ENCODE data around the gene LRRC4C. TPM values are rescaled to one million over a fixed set of nuclear protein-coding genes. Genes with fewer than 3 reads are reported as not detected.

LRRC4C gene
- total RNA-seq, 1 experiment from 2014 or later = 0.06 TPM

- Histone ChIP-seq H3K4me3 (no peak overlapping the region), H3K9me3 (replicated peaks) (no peaks in the 10 kb centered on the region), H3K27ac (no peak overlapping the region), H3K4me1 (no peaks in the 10 kb centered on the region), H3K27me3 (no peaks in the 10 kb centered on the region), H3K36me3 (no peaks in the 10 kb centered on the region)
- DNase-seq = no peak
Measured at GRCh38 chr11:41323446-41323845, 136.0 kb downstream of the LRRC4C start.

GRCh38 chr11:41320653-41321052 lies 138.8 kb downstream of the LRRC4C start:
- Histone ChIP-seq H3K27me3 (no peaks in the 10 kb centered on the region), H3K4me3 (no peak overlapping the region), H3K27ac (no peak overlapping the region), H3K36me3 (no peaks in the 10 kb centered on the region), H3K4me1 (no peaks in the 10 kb centered on the region), H3K9me3 (replicated peaks) (no peaks in the 10 kb centered on the region)
- DNase-seq = no peak

- DNase-seq = no peak
- H3K27ac ChIP-seq = no peak overlapping the region
- no peaks in the 10 kb centered on the region for H3K27me3 ChIP-seq
- H3K4me1 ChIP-seq = no peaks in the 10 kb centered on the region
- no peak overlapping the region for H3K4me3 ChIP-seq
- H3K36me3 ChIP-seq = no peaks in the 10 kb centered on the region
- H3K9me3 ChIP-seq (replicated peaks) = no peaks in the 10 kb centered on the region
Measured at GRCh38 chr11:41320238-41320637, 139.2 kb downstream of the LRRC4C start.

GRCh38 chr11:41319434-41319833 lies 140.0 kb downstream of the LRRC4C start:
- H3K27me3 ChIP-seq = no peaks in the 10 kb centered on the region

GRCh38 chr11:41316751-41317150 lies 142.7 kb downstream of the LRRC4C start:
- Histone ChIP-seq H3K27ac (no peak overlapping the region), H3K27me3 (no peaks in the 10 kb centered on the region), H3K4me1 (no peaks in the 10 kb centered on the region), H3K36me3 (no peaks in the 10 kb centered on the region), H3K9me3 (replicated peaks) (no peaks in the 10 kb centered on the region), H3K4me3 (no peak overlapping the region)
- DNase-seq = no peak

More at GRCh38 chr11:41319434-41319833, 140.0 kb downstream of the LRRC4C start:
- H3K27ac ChIP-seq = no peak overlapping the region
- H3K4me3 ChIP-seq = no peak overlapping the region
- no peak for DNase-seq
- H3K4me1 ChIP-seq = no peaks in the 10 kb centered on the region
- H3K36me3 ChIP-seq = no peaks in the 10 kb centered on the region
- H3K9me3 ChIP-seq (replicated peaks) = no peaks in the 10 kb centered on the region

- H3K4me3 ChIP-seq = no peak overlapping the region
- no peaks in the 10 kb centered on the region for H3K27me3 ChIP-seq
- H3K9me3 ChIP-seq (replicated peaks) = no peaks in the 10 kb centered on the region
- no peak for DNase-seq
- H3K36me3 ChIP-seq = no peaks in the 10 kb centered on the region
- no peak overlapping the region for H3K27ac ChIP-seq
- no peaks in the 10 kb centered on the region for H3K4me1 ChIP-seq
Measured at GRCh38 chr11:41313226-41313625, 146.2 kb downstream of the LRRC4C start.

GRCh38 chr11:41309716-41310115 lies 149.7 kb downstream of the LRRC4C start:
- no peaks in the 10 kb centered on the region for H3K9me3 ChIP-seq (replicated peaks)
- no peaks in the 10 kb centered on the region for H3K36me3 ChIP-seq
- no peaks in the 10 kb centered on the region for H3K4me1 ChIP-seq
- no peaks in the 10 kb centered on the region for H3K27me3 ChIP-seq
- peak in 1 of 2 experiments; percentile 4 for DNase-seq
- no peak overlapping the region for H3K4me3 ChIP-seq
- H3K27ac ChIP-seq = no peak overlapping the region

GRCh38 chr11:41309111-41309522 lies 150.3 kb downstream of the LRRC4C start:
- Histone ChIP-seq H3K36me3 (no peaks in the 10 kb centered on the region), H3K27me3 (no peaks in the 10 kb centered on the region), H3K4me1 (no peaks in the 10 kb centered on the region), H3K27ac (no peak overlapping the region), H3K9me3 (replicated peaks) (no peaks in the 10 kb centered on the region), H3K4me3 (no peak overlapping the region)
- no peak for DNase-seq

GRCh38 chr11:41308286-41308685 lies 151.2 kb downstream of the LRRC4C start:
- Histone ChIP-seq H3K9me3 (replicated peaks) (no peaks in the 10 kb centered on the region), H3K27me3 (no peaks in the 10 kb centered on the region), H3K4me3 (no peak overlapping the region), H3K36me3 (no peaks in the 10 kb centered on the region), H3K4me1 (no peaks in the 10 kb centered on the region), H3K27ac (no peak overlapping the region)
- no peak for DNase-seq

- Histone ChIP-seq H3K4me1 (no peaks in the 10 kb centered on the region), H3K9me3 (replicated peaks) (no peaks in the 10 kb centered on the region), H3K4me3 (no peak overlapping the region), H3K27ac (no peak overlapping the region), H3K27me3 (no peaks in the 10 kb centered on the region), H3K36me3 (no peaks in the 10 kb centered on the region)
- no peak for DNase-seq
Measured at GRCh38 chr11:41307296-41308080, 152.0 kb downstream of the LRRC4C start.

GRCh38 chr11:41306431-41306830 lies 153.0 kb downstream of the LRRC4C start:
- no peaks in the 10 kb centered on the region for H3K9me3 ChIP-seq (replicated peaks)
- no peak overlapping the region for H3K4me3 ChIP-seq
- no peaks in the 10 kb centered on the region for H3K4me1 ChIP-seq
- H3K27ac ChIP-seq = no peak overlapping the region
- DNase-seq = no peak
- H3K27me3 ChIP-seq = no peaks in the 10 kb centered on the region
- H3K36me3 ChIP-seq = no peaks in the 10 kb centered on the region

GRCh38 chr11:41301023-41301422 lies 158.4 kb downstream of the LRRC4C start:
- Histone ChIP-seq H3K27me3 (no peaks in the 10 kb centered on the region), H3K4me1 (no peaks in the 10 kb centered on the region), H3K36me3 (no peaks in the 10 kb centered on the region), H3K4me3 (no peak overlapping the region), H3K9me3 (replicated peaks) (no peaks in the 10 kb centered on the region), H3K27ac (no peak overlapping the region)
- DNase-seq = no peak

- Histone ChIP-seq H3K27me3 (peaks cover 5% of the 10 kb centered on the region; the same call in 1 of the 2 replicates), H3K27ac (no peak overlapping the region), H3K36me3 (no peaks in the 10 kb centered on the region), H3K4me1 (no peaks in the 10 kb centered on the region), H3K9me3 (replicated peaks) (no peaks in the 10 kb centered on the region), H3K4me3 (no peak overlapping the region)
- no peak for DNase-seq
Measured at GRCh38 chr11:41289408-41289807, 170.0 kb downstream of the LRRC4C start.

GRCh38 chr11:41286751-41287150 lies 172.7 kb downstream of the LRRC4C start:
- Histone ChIP-seq H3K9me3 (replicated peaks) (no peaks in the 10 kb centered on the region), H3K27ac (no peak overlapping the region), H3K4me3 (no peak overlapping the region), H3K4me1 (no peaks in the 10 kb centered on the region), H3K27me3 (peaks cover 5% of the 10 kb centered on the region; the same call in 1 of the 2 replicates), H3K36me3 (no peaks in the 10 kb centered on the region)
- no peak for DNase-seq

GRCh38 chr11:41284354-41284753 lies 175.1 kb downstream of the LRRC4C start:
- no peaks in the 10 kb centered on the region for H3K4me1 ChIP-seq
- H3K27ac ChIP-seq = no peak overlapping the region
- no peak for DNase-seq
- 0 out of 2 replicates have a peak, but pooled peaks cover 5% of the 10 kb centered on the region for H3K27me3 ChIP-seq
- no peak overlapping the region for H3K4me3 ChIP-seq
- no peaks in the 10 kb centered on the region for H3K36me3 ChIP-seq
- no peaks in the 10 kb centered on the region for H3K9me3 ChIP-seq (replicated peaks)
